Suppressor macrophage (primary cell): ENCODE data around the gene DSTYK.
"Not testable (repeated sequence)": the region's sequence is repeated elsewhere in the genome, so short reads cannot be mapped to it uniquely, and the experiment has no call there.

Source experiments
- DNase-seq, 4 experiments: peaks; one replicate each; pipeline ENCODE4 v3.0.0-alpha.2; 2020 to 2022

DSTYK gene

DNA sequence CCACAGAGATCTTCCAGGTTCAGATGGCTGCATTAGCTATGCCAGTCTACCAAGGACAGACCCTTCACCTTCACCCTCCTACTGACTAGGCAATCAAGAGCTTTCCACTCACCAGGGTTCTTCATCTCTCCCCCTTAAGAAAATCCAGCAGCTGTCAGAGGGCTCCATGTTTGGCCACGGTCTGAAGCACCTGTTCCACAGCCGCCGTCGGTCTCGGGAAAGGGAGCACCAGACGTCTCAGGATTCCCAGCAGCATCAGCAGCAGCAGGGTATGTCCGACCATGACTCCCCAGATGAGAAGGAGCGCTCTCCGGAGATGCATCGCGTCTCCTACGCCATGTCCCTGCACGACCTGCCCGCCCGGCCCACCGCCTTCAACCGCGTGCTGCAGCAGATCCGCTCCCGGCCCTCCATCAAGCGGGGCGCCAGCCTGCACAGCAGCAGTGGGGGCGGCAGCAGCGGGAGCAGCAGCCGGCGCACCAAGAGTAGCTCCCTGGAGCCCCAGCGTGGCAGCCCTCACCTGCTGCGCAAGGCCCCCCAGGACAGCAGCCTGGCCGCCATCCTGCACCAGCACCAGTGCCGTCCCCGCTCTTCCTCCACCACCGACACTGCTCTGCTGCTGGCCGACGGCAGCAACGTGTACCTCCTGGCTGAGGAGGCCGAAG, 30.0 kb upstream of the DSTYK start:
- no peak for DNase-seq

GRCh38 chr1:205240569-205240968, 29.1 kb upstream of the DSTYK start:
- no peak for DNase-seq

- no peak for DNase-seq
These were observed 28.6 kb upstream of the DSTYK start for GRCh38 chr1:205240118-205240517.

DNA sequence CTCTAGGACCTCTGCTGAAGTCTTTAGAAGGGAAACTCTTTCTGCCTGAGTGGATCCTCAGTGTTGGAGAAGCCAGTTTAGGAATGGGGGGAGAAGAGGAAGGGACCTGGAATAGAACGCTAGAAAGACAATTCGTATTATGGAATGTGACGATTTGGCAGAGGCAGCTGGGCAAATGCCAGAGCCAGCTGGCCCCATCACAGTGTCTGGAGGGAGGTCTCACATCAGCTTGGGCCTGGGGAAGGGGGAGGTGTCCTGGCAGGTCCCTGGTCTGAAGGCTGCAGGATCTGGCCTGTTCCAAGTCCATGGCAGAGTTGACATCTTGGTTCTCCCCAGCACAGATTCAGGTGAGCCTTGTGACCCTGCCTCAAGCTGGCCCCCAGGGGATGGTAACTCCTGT, 27.6 kb upstream of the DSTYK start:
- DNase-seq: no peak

DNA sequence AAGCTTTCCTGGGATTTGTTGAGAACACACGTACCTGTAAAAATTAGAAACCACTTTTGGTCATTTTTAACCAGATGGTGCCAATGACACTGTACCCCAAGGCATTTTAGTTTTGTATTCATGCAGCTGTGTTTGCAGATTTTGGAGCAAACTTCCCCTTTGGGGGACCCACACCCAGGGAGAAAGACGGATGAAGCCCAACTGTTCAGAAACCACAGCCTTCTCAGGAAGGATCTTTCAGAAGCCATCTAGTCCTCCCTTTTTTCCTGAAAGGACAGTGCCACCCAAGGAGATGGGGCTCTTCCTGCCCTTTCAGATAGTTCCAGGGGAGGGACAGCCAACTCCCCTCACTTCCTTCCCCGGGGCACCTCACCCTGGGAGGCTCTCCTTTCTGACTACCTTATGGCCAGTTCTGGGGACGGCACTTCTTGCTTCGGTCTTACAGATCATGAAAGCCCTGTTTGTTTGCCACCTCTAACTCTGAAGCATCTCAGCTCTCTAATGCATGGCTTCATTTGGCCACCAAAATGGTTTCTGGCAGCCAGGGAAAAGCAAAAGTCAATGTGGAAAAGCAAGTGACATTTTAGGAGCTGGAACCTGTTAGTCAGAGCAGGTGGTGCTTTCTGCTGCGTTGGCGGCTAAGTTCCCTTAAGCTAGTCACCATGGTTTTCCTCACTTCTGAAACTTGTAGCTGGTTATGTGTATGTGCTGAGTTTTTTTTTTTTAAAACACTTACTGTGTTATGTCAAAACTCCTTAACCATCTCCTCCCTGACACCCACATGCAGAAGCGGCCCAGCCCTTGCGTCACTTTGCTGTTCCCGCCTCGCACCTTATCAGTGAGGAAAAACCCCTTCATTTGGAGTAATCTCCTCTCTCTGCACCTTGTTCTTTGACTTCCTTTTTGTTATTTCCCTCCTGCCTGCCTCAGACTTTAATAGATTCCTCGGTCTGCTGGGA, 26.3 kb upstream of the DSTYK start:
- DNase-seq: peak; percentile 48 to 79 (median 70)

DNA sequence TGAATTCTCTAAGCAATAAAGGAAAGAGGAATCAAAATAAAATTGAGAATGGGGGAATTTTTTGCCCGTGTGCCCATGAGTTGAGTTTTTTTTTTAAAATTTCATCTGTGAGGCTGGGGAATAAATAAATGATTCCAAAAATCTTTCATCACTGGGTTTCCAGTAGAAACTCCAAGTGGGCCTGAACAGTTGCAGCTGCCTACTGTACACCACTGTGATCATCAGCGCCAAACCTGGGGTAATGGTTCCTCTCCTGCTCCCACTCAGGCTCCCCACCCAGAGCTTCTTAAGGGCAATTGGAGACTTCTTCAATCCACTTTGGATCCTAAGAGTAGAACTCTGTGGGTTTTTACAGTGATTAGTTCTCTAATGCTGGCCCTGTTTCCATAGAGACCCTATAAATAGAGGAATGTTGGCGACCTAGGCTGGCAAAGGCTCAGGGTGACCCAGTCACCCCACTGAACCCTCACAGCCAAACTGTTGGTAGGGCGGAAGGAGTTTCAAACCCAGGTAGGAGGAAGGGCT, 25.5 kb upstream of the DSTYK start:
- DNase-seq: peak in 2 of 4 experiments; percentile 43 to 59

DNA sequence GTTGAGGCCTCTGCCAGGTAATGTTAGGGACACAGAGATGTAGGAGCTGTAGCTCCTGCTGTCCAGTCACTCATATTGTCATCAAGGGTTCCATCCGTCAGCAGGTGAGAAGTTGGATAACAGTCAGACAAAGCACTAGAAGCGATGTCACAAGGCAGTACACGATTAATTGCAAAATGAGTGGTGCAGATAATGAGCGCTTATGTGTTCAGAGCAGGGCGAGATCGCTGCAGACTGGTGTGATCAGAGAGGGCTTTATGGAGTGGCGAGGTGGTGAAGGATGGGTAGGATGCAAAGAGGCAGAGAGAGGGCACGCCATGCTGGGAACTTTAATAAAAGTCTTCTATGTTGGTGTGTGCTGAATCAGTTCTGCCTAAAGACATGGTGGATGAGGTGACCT, 25.0 kb upstream of the DSTYK start:
- no peak for DNase-seq

- DNase-seq: no peak
These were observed 24.4 kb upstream of the DSTYK start for GRCh38 chr1:205235951-205236350.

GRCh38 chr1:205233986-205234385, 22.5 kb upstream of the DSTYK start:
- DNase-seq: not testable (repeated sequence)

GRCh38 chr1:205232945-205233397, 21.5 kb upstream of the DSTYK start:
- DNase-seq: no peak

- no peak for DNase-seq
These were observed 20.8 kb upstream of the DSTYK start for GRCh38 chr1:205232127-205232820.

GRCh38 chr1:205230982-205231381, 19.5 kb upstream of the DSTYK start:
- no peak for DNase-seq

DNA sequence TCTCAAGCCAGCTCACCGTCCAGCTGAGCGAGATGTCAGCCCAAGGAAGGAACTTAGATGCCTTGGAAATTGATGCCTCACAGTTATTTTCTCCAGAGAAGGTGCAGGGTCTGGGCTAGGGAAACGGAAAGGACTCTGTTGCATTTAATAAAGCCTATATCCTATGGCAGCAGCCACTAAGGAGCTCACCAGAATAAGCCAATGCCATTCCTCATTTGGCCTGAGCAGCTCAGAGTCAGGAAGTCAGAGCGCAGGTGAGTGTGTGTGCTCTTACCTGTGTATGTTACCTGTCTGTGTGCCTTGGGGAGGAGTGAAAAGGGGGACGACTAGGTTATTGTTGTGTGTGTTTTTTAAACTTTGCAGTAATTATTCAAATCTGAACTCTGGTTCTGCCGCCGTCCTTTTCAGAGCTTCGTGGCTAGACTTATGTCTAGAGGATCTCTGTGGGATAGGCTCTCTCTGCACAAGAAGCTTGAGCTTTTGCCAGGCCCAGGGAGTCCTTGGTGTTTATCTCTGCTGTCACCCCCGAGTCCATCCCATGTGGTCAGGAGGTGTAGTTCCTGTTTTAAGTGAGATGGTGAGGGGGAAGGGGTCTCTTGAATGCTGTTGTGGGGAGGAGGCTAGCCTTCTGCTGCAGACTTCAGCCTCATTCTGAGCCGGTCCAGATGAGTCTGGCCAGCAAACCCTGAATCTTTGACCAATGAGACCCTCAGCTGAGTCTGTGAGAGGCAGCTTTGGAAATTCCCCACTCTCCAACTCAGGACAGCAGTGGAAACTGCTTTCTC, 18.6 kb upstream of the DSTYK start:
- DNase-seq: peak in 2 of 4 experiments; percentile 35 to 61

DNA sequence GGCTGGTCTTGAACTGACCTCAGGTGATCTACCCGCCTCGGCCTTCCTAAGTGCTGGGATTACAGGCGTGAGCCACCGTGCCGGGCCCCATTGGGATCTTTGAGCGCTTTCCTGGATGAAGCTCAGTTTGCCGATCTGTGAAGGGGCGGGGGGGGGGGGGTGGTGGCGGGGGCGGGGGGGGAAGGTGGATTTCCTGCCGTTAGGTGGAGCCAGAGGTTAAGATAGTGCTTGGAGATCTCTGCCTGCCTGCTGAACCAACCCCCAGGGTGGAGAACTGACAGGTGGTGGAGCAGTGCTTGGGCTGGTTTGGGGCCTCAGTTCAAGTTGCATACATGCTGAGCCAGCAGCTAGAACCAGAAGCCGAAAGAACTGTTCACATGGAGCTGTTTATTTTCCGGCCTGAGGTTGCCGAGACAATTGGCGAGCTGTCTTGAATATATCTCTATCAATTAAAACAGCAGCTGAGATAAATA, 17.9 kb upstream of the DSTYK start:
- DNase-seq: peak in 1 of 4 experiments; percentile 36

- no peak for DNase-seq
These were observed 16.6 kb upstream of the DSTYK start for GRCh38 chr1:205228093-205228521.

DNA sequence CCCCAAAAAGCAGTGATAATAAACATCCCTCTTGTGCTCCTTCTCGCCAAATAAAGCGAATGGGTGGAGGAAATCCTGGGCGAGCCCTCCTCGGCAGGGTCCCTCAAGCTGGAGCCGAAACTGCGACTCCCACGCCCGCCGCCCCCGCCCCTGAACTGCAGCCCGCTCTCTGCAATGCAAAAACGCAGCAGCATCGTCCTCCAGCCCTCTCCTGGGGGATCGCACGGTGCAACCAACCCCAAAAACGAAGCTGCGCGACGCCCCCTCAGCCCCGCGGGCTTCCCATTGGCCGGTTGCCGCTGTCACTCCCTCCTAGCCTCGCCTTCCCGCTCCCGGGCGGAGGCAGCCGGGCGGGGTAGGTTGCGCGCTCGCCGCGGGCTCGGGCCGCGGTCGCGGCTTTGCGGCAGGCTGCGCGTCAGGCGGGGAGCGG, 16.1 kb upstream of the DSTYK start, which contains the start of gene TMCC2:
Gene TMCC2 (plus strand): TSS at position 363 of the 430 bp plus-strand sequence. CDS start 619 bp downstream, outside the sequence.
- peak; percentile 77 to 95 (median 87) for DNase-seq

DNA sequence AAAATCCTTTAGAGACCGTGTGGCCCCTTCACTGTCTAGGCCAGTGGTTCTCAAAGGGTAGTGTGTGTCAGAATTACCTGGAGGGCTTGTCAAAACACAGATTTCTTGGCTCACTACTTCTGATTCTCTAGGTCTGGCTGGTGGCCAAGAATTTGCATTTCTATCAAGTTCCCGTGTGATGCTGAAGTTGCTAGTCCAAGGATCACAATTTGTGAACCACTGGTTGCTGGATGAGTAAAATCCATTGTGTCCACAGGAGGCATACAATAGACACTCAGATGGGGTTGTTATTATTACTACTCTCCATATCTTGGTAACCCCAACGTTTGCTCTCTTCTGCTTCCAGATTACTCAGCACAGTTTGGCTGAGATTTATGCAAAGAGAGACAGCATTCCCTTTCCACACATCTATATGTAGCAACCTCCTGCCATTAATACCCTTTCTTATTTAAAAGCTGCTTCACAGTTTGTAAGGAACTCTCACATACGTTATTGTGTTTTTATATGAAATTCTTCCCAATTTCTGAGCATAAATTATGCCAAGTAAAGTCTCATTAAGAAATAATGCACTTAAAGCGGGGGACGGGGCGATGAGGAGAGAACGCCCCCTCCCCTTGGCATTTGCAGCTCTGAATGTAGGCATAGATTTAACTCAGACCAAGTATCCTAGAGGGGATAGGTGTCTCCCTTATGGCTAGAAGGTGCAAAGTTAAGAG, 15.5 kb upstream of the DSTYK start:
- peak in 1 of 4 experiments; percentile 17 for DNase-seq

DNA sequence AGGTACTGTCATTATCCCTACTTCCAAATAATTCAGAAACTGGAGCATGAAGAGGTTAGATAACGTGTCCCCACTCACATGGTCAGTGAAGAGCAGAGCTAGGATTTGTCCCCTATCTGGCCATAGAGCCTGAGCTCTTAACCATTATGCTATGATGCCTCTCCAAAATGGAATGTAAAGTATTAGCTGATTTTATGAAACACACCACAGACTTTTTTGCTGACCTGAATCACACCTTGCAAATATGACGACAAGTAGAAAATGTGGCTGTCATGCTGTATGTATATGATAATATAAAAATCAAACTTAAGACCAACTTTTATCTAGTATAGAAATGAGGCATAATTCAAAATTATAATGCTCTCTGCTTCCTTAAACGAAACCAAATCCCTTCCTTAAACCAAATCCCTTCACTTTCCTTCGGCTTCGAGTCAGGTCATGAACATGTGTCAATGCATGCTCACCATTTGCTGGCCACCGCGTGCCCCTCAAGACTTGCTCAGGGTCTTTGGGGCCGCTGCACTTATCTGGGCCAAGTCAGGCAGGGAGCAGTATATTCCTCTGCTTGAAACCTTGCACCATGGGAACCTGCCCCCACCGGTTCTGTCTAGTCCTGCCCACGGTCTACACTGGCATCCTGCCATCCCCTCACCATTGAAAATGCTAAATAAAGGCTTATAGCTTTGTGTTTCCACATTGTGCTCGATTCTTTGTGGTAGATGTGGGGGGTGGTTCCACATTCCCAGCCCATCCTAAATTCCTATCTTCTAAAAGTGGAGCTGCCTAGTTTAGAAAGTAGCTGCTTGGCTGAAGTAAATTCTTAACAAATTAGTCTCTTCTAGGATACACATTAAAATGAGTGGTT, 14.6 kb upstream of the DSTYK start:
- no peak for DNase-seq

- no peak for DNase-seq
These were observed 13.2 kb upstream of the DSTYK start for GRCh38 chr1:205224736-205225135.

DNA sequence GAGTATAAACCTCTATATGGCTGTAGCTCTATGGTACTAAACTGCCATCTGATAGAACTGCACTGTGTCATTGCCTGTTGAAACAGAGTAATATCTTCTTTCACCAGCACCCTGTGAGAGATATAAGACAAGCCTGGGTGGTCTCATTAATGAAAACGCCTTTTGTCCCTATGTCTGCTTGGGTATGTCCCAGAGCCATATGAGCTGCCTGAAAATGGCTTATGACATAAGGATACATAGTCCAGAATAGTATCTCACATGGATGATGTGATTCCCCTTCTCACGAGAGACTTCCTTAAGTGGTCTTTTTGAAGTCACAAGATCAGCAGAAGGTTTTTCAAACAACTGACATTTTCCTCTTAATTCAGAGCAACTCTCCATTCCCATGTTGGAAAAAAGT, 8.9 kb upstream of the DSTYK start:
- no peak for DNase-seq
